ENCODE results near the gene UBE4A.

The UBE4A gene, protein sequence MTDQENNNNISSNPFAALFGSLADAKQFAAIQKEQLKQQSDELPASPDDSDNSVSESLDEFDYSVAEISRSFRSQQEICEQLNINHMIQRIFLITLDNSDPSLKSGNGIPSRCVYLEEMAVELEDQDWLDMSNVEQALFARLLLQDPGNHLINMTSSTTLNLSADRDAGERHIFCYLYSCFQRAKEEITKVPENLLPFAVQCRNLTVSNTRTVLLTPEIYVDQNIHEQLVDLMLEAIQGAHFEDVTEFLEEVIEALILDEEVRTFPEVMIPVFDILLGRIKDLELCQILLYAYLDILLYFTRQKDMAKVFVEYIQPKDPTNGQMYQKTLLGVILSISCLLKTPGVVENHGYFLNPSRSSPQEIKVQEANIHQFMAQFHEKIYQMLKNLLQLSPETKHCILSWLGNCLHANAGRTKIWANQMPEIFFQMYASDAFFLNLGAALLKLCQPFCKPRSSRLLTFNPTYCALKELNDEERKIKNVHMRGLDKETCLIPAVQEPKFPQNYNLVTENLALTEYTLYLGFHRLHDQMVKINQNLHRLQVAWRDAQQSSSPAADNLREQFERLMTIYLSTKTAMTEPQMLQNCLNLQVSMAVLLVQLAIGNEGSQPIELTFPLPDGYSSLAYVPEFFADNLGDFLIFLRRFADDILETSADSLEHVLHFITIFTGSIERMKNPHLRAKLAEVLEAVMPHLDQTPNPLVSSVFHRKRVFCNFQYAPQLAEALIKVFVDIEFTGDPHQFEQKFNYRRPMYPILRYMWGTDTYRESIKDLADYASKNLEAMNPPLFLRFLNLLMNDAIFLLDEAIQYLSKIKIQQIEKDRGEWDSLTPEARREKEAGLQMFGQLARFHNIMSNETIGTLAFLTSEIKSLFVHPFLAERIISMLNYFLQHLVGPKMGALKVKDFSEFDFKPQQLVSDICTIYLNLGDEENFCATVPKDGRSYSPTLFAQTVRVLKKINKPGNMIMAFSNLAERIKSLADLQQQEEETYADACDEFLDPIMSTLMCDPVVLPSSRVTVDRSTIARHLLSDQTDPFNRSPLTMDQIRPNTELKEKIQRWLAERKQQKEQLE

DNA sequence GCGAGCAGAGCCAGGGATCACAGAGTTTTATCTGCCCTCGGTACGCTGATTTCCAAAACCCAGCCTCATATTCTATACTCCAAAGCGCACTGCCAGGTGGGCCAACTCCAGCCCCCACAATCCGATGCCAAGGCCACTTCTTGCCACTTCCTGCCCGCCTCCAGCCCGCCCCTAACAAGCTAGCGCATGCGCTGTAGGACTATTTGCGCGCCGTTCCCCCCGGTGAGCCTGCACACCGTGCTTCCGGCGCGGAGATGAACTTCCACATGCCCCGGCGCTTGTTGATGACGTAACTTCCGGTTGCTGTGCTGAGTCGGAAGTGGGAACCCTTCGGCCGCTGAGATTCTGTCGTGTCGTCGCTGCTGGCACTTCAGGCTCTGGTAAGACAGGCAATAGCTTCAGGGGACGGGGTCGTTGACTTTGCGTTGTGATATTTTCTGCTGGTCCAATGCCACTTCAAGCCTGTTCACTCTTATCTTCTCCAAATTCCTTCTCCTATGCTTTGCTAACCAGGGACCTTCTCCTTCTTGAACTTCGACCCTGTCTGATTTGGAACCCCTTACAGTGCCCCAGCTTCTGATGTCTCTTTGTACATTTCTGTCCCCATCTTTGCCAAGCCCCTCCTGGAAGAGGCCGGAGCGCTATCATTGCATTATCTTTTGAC lies at the start of gene UBE4A:
TSS of gene UBE4A (plus strand) at position 306 of the 664 bp plus-strand sequence. CDS start 5,481 bp downstream, outside the sequence.
- DNase-seq (ENCODE audit: low spot score), result peak; percentile 39

DNA sequence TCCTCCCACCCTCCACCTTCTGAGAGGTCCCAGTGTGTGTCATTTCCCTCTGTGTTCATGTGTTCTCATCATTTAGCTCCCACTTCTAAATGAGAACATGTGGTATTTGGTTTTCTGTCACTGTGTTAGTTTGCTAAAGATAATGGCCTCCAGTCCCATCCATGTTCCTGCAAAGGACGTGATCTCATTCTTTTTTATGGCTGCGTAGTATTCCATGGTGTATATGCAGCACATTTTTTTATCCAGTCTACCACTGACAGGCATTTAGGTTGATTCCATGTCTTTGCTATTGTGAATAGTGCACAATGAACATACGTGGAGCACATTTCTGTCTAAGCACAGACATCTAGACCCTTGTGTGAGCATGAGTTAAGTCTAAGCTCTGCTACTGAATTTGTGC lies 49.1 kb upstream of the UBE4A start:
- no peak for DNase-seq (ENCODE audit: low spot score)

DNA sequence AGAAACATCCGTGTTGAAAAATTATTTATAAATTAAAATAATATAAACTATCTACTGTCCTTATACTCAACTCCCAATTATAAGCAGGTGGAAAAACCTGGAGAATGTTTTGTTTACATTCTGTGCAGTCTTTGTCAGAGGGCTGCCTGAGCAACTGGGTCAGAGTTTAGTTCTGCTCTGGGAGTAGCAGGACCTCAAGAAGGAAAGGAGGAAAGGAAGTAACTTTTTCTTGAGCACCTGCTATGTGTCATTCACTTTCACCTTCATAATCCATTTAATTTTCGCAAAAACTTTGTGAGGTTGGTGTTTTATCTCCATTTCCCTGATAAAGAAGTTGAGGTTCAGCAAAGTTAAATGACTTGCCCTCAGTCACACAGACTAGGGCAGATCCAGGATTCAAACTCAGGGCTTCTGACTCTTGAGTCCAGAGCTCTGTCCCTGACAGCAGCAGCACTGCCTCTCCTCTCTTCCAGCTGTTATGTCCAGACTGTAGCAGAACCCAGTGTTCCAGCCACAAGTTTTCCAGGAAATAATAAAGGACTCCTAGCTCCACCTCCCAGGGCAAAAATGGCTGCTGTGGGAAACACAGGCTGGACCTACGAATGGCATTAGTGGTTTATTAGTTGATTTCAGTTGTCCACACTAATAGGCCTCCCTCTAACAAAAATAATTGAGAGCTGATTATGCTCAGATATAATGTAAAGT lies 48.5 kb upstream of the UBE4A start:
- DNase-seq (ENCODE audit: low spot score), result no peak

DNA sequence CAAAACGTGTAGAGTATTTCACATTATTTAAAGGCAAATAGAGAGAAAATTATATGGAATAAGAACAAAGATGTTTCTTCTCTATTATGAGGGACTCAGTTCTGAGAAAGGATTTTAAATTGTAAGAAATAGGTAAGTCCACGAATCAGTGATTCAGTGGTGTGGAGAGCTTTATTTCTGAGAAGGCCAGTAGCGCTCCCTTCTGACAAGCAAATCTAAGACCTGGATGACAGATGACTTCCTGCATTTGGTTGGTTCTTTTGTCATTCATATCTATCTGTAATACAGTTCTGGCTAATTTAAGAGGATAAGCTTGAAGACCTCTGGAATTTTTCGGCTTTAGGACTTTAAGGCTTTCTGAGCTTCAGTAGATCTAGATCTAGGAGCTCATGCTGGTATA lies 47.9 kb upstream of the UBE4A start:
- no peak for DNase-seq (ENCODE audit: low spot score)

DNA sequence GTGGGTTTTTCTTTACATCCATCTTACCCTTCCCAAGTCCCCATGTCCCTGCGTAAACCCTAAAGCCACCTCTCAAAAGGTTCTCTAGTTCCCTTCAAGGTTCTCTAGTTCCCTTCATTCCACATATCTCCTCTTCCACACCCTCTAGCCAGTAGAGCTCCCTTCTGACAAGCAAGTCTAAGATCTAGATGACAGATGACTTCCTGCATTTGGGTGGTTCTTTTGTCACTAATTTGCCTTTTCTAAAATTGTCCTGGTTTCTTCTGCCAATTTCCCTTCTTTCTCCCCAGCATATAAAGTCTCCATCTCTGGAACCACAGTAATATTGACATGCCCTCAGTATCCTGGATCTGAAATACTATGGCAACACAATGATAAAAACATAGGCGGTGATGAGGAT lies 47.1 kb upstream of the UBE4A start:
- DNase-seq (ENCODE audit: low spot score), result no peak

DNA sequence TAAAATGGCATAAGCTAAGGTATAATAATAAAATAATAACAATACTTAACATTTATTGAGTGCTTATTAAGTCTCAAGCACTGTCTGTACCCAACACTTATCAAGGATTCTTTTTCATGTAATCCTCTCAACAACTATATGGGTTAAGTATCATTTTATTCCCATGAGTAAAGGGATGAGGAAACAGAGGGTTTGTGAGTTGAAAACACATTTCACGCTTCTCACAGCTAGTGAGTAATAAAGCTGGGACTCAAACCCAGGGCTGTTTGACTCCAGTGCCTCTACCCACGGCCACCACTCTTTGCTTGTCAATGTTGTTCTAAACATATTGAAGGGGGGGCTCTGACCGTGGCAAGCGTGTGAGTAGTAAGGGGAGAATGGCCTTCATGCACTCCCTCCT lies 46.2 kb upstream of the UBE4A start:
- no peak for DNase-seq (ENCODE audit: low spot score)

DNA sequence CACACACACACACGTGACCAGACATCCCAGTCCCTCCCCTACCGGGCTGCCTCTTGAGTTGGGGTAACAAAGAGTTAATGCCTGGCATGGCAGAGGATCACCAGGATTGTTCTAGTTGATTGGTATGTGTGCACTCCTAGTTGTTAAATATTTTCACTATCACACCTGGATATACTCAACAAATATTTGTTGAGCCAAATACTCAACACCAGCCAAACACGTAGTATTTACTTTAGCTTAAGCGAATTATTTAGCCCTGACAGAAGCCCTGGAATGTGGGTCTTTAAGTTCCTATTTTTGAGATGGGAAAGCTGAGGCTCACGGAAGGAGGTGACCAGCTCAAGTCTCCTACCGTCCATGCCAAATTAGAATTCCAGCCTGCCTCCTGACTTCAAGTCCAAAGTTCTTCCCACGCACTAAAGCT lies 44.4 kb upstream of the UBE4A start:
- DNase-seq (ENCODE audit: low spot score), result no peak

DNA sequence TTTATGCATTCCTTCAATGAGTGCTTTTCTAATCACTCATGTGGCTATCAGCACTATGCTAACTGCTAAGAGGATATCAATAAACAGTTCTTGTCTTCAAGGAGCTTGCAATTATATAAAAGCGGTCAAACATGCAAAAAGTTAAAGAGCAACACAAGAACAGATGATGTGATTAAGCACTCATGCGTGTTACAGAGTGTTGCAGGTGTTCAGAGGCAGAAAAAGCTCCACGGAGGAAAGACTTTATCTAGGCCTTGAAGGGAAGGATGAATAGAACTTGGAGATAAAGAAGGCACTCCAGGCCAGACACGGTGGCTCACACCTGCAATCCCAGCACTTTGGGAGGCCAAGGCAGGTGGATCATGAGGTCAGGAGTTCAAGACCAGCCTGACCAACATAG lies 41.3 kb upstream of the UBE4A start:
- DNase-seq (ENCODE audit: low spot score), result no peak

DNA sequence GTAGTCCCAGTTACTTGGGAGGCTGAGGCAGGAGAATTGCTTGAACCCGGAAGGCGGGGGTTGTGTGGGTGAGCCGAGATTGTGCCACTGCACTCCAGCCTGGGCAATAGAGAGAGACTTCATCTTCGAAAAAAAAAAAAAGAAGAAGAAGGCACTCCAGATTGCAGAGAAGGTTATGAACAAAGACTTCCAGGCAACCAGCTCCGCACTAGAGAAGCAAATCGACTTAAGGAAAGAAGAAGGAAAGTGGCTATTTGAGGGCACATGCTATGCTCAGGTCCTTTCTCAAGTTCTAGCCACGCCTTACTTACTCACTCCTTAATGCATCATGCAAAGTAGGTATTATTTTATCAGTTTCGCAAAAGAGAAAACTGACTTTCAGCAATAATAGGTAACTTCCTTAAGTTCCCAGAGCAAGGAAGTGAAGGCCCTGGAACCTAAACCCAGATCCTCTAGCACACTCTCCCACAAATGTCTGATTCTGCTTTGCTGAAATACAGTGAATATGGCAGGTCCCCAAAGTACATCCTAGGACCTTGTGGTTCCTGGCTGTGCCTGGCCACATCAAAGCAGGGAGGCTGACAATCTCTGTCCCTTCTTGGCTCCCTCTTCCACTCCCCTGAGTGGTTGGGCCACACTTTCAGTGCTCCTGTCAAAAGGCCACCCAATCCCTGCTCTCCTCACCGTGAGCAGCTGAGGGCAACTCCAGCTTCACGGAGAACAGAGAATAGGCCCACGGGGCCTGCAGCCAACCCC lies 40.6 kb upstream of the UBE4A start:
- no peak for DNase-seq (ENCODE audit: low spot score)

DNA sequence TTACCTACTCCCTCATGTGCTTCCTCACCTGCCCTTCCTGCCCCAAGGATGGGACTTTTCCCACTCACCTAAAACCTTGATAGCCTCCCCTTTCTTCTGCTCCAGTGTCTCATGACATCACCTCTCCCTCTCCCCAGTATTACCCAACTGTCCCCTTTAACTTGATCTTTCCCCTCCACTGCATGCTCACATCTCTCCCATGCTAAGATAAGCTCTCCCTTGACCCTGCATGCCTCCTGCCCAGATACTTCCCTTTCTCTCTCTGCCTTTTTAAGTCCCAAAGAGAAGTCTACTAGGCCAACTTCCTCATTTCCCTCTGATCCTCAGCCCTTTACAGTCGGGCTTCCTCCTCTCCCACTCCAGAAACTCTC lies 40.1 kb upstream of the UBE4A start:
- DNase-seq (ENCODE audit: low spot score), result no peak

DNA sequence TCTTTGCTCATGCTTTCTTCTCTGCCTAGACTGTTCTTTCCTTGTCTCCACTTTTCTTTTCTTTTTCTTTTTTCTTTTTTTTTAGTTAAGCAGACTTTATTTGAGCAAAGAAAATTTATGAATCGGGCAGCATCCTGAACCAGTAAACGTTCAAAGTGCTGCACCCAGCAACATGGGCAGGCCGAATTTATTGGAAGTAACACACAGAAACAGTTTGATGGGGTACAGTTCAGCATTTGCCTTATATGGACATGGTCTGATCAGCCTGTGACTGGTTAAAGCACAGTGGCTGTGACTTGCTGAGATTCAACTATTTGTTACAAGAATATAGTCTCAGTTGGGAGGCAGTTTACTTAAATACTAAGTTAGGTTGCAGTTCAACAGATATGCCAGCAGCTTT lies 38.9 kb upstream of the UBE4A start:
- DNase-seq (ENCODE audit: low spot score), result no peak

DNA sequence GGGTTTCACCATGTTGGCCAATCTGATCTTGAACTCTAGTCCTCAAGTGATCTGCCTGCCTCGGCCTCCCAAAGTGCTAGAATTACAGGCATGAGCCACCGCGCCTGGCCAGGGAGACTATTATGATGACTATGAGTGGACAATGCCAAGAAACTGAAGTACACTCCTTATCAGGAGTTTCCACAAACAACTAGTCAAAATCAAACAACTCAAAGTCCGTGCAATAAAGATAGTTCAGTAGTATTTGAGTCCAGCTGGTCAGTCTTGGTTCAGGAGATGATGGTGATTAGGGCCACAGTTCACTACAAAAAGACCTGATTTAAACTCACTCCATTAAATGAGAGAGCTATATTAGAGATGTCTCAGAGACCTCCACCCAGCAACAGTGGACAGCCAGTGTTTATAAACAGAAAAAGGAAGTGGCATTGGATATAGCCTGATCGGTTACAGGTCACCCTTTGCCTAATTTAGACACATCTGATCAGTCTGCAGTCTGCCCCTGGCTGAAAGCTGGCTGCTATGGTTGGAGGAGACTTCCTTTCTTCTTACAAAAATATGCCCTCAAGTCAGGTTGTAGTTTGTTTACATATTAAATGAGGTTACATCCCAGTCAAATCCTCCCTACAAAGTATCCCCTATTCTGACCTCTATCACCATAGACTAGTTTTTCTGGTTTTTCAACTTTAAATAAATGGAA lies 37.9 kb upstream of the UBE4A start:
- DNase-seq (ENCODE audit: low spot score), result peak; percentile 47

DNA sequence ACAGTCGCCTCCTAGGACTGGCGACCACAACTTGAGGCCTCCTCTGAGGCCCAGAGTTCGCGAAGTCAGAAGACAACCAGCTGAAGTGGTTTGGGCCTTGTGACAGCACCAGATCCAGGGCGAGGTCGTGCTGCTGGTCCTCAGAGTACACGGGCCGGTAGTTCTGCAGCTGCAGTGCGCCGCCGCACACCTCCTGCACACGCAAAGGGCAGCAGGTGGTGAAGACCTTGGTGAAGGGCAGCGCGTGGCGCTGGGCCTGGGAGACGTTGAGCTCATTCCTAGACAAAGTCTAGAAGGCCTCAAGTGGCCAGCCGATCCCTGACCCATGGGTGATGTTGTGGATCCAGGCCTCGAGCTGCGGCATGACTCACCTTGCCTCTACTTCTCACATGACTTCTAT lies 36.7 kb upstream of the UBE4A start:
- DNase-seq (ENCODE audit: low spot score), result no peak

DNA sequence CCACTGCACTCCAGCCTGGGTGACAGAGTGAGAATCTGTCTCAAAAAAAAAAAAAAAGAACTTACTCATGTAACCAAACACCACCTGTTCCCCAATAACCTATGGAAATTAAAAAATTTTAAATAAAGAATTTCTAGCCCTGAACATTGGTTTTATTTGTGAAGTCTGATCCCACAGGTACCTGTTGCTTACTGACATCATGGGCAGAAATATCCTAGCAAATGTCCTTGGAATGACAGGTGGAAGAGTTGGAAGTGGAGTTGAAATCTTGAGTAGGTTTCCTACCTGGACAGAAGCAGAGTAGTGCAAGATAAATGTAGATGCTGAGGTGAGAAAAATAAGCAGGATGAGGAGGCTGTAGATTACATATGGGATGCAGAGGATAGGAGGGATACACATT lies 34.1 kb upstream of the UBE4A start:
- DNase-seq (ENCODE audit: low spot score), result no peak

DNA sequence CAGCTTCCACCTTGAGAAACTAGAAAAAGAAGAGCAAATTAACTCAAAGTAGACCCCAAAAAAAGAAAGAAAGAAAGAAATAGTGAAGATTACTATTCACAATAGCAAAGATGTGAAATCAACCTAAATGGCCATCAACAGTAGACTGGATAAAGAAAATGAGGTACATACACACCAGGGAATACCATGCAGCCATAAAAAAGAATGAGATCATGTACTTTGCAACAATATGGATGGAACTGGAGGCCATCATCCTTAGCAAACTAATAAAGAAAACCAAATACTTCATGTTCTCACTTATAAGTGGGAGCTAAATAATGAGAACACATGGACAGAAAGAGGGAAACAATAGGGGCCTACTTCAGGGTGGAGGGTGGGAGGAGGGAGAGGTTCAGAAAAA lies 30.7 kb upstream of the UBE4A start:
- no peak for DNase-seq (ENCODE audit: low spot score)

DNA sequence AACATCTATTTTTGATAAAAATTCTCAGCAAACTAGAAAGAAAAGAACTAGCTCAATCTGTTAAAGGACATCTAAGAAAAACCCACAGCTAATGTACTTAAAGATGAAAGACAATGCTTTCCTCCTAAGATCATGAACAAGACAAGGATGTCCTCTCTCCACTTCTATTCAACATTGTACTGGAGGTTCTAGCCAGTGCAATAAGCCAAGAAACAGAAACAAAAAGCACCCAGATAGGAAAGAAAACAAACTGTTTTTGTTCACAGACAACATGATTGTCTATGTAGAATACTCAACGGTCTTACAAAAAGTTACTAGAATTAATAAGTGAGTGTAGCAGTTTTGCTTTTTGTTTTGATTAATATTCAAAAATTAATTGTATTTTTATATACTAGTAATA lies 24.7 kb upstream of the UBE4A start:
- no peak for DNase-seq (ENCODE audit: low spot score)

DNA sequence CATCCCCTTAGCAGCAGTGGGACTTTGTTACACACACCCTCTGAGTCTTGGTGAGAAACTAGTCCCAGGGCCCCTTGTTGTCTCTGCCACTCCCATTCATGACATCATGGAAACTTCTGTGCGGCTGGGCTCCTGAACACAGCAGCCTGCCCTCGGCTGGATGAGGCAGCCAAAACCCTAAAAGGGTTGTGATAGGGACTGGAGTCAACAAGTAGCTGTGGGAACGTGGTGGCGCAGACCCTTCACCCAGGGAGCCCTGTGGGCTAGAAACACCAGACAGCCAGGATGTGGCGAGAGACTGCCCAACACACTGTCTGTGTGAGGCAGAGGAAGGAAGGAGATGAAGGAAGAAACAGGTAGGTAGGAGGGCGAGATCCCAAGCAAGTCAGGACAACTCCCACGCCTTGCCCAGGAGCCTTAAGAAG lies 20.8 kb upstream of the UBE4A start:
- peak; percentile 38 for DNase-seq (ENCODE audit: low spot score)

DNA sequence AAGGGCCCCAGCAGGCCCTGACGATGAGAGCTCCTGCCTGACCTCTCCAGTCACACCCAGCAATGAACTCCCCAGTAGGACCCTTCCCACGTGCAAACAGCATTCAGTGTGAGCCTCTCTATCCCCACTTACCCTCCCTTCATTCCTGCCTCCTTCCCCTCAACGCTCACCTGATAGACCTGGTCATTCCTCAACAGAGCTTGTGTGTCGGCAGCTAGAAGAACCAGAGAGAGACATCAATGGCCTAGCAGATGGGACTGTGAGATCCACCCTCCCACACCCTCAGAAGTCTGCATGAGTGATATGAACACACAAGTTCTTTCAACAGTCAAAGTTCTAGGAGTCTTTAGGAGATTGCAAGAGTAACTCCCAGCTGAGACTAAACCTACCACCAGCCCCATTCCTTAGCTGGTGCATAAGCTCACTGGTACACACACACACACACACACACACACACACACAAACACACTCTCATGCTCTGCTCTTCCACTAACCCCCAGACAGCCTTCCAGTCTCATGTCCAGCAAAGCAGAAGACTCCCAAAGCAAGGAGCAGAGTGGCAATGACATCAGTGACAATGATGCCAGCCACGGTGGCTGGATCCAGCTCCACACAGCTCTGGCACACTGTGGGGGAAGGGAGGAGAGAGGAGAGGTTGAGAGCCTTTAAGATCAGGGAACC lies 20.0 kb upstream of the UBE4A start:
- DNase-seq (ENCODE audit: low spot score), result no peak

DNA sequence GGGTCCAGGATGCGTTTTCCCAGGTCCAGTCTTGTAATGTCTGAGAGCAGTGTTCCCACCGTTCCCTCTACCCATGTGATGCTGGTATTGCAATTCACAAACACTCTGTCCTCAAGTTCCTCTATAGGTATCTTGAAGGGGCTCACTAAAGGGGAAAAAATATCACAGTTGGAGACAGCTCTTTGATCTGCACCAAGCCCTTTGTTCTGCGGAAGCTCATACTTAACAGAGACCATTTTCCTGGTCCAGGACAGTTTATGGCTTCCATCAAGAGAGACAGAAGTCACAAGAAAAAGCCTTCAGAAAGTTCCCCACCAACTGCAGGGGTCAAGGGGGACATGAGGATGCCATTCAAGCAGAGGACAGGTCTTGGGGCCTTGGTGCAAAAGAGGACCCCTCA lies 19.0 kb upstream of the UBE4A start:
- no peak for DNase-seq (ENCODE audit: low spot score)

DNA sequence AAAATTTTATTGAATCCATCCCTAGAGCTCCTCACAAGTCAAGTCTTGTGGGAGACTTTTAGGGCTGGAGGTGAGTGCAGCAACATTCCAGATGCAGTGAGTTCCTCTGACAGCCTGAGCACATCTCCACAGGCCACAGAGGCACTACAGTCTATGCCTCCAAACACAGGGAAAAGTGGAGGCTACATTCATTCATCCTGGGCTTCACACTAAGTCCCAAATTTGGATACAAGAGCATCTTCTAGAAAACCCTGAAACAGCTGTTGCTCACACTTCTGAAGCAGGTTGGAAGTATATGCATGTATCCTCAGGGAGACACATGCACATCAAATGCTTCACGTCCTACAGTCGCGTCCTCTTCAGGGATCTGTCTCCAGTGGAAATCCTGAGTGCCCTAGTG lies 18.1 kb upstream of the UBE4A start:
- DNase-seq (ENCODE audit: low spot score), result no peak
